Stomach smooth muscle (tissue), 2 donors: ENCODE data around the gene CHKA.

Experiments used
- H3K27ac ChIP-seq: one replicate; pipeline ENCODE4 v1.7.0; 2013; ENCODE audit warnings: mild to moderate bottlenecking, low read length, inconsistent platforms
- H3K27me3 ChIP-seq, 2 donors: one replicate each; pipeline ENCODE4 v1.7.0; 2013; ENCODE audit warnings: low read length in 2 of 2; ENCODE audit not compliant: insufficient read depth in 2 of 2, control insufficient read depth in 1 of 2
- H3K36me3 ChIP-seq, 2 donors: one replicate each; pipeline ENCODE4 v1.7.0; 2013; ENCODE audit warnings: low read length in 2 of 2; ENCODE audit not compliant: control insufficient read depth in 2 of 2, insufficient read depth in 2 of 2
- H3K4me1 ChIP-seq: one replicate; pipeline ENCODE4 v1.7.0; 2013; ENCODE audit warnings: low read length; ENCODE audit not compliant: control insufficient read depth, insufficient read depth
- H3K4me3 ChIP-seq, 2 donors: one replicate each; pipeline ENCODE4 v1.7.0; 2013; ENCODE audit warnings: low read length in 2 of 2
- H3K9ac ChIP-seq, 2 donors: one replicate each; pipeline ENCODE4 v1.7.0; 2013; ENCODE audit warnings: low read length in 2 of 2, mild to moderate bottlenecking in 1 of 2
- H3K9me3 ChIP-seq, 2 donors: one replicate each; pipeline ENCODE4 v1.7.0; 2013; ENCODE audit warnings: low read length in 2 of 2; ENCODE audit not compliant: control insufficient read depth in 2 of 2
- donor health status: healthy.
- donor health status: Pancreatic carcinoma.

The CHKA gene

GRCh38 chr11:68051191-68052136 lies 69.7 kb downstream of the CHKA start:
- H3K27ac ChIP-seq, result peak overlapping the region; percentile 6
- H3K36me3 ChIP-seq, result peaks cover 4 to 26% of the 10 kb centered on the region in 2 donors
- H3K4me3 ChIP-seq, result no peak overlapping the region
- H3K27me3 ChIP-seq, result no peaks in the 10 kb centered on the region
- no peaks in the 10 kb centered on the region for H3K4me1 ChIP-seq
- H3K9ac ChIP-seq, result no peak overlapping the region
- H3K9me3 ChIP-seq, result no peaks in the 10 kb centered on the region

GRCh38 chr11:68050371-68050841 lies 70.8 kb downstream of the CHKA start:
- H3K27ac ChIP-seq, result no peak overlapping the region
- no peak overlapping the region for H3K9ac ChIP-seq
- H3K4me3 ChIP-seq, result no peak overlapping the region
- H3K9me3 ChIP-seq, result no peaks in the 10 kb centered on the region
- no peaks in the 10 kb centered on the region for H3K4me1 ChIP-seq
- peaks cover 8 to 28% of the 10 kb centered on the region in 2 donors for H3K36me3 ChIP-seq
- no peaks in the 10 kb centered on the region for H3K27me3 ChIP-seq

DNA sequence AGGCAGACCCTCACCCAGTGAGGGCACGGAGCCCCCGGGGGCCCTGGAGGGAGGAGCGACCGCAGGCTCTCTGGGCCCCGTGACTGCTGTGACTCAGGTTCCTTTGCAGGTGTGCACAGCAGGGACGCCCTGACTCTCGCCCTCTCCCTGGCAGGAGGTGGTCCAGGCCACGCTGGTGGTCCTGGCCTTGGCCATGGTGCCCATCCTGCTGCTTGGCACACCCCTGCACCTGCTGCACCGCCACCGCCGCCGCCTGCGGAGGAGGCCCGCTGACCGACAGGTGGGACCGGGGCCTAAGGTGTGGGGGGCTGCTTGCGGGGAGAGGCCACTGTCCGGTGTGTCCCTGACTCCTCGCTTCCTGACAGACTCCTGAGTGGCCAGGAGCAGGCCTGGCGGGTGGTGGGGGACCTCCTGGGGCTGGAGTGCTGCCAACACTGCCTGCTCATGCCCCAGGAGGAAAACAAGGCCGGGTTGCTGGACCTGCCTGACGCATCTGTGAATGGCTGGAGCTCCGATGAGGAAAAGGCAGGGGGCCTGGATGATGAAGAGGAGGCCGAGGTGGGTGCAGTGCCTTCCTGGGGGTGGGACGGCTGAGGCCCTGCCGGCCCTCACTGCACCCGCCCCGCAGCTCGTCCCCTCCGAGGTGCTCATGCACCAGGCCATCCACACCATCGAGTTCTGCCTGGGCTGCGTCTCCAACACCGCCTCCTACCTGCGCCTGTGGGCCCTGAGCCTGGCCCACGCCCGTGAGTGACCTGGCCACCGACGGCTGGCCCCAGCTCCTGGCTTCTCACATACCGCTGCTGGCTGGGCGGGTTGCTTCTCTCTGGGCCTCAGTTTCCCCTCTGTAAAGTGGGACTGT lies 71.4 kb downstream of the CHKA start:
- Histone ChIP-seq H3K9me3 (no peaks in the 10 kb centered on the region), H3K36me3 (peaks cover 8 to 32% of the 10 kb centered on the region in 2 donors), H3K27me3 (no peaks in the 10 kb centered on the region), H3K4me3 (no peak overlapping the region), H3K4me1 (no peaks in the 10 kb centered on the region), H3K27ac (no peak overlapping the region), H3K9ac (no peak overlapping the region)

DNA sequence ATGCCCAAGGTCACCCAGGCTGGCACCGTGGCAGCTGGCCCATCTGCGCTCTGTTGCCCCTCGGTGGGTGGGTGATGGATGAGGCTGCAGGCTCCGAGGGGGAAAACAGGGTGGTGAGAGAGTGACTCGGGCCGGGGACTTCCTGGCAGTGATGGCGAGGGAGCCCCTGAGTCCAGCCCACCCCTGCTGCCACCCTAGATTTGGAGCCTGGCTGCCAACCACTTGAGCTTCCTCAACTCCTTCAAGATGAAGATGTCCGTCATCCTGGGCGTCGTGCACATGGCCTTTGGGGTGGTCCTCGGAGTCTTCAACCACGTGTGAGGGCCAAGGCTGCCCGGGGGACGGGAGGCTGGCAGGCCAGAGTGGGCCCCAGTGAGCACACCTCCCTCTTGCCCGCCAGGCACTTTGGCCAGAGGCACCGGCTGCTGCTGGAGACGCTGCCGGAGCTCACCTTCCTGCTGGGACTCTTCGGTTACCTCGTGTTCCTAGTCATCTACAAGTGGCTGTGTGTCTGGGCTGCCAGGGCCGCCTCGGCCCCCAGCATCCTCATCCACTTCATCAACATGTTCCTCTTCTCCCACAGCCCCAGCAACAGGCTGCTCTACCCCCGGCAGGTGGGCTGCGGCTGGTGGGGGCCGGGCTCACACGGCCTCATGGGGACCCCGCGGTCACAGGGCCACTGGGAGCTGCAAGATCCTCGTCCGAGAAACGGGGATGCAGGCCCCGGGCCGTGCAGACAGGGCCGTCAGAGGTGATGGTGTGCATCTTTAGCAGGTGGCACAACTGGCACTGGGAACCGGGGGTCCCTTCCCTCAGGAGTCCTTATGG lies 72.3 kb downstream of the CHKA start:
- H3K9me3 ChIP-seq, result no peaks in the 10 kb centered on the region
- H3K27ac ChIP-seq, result no peak overlapping the region
- no peaks in the 10 kb centered on the region for H3K27me3 ChIP-seq
- H3K4me3 ChIP-seq, result no peak overlapping the region
- H3K9ac ChIP-seq, result no peak overlapping the region
- H3K36me3 ChIP-seq, result peaks cover 8 to 34% of the 10 kb centered on the region in 2 donors
- H3K4me1 ChIP-seq, result no peaks in the 10 kb centered on the region

DNA sequence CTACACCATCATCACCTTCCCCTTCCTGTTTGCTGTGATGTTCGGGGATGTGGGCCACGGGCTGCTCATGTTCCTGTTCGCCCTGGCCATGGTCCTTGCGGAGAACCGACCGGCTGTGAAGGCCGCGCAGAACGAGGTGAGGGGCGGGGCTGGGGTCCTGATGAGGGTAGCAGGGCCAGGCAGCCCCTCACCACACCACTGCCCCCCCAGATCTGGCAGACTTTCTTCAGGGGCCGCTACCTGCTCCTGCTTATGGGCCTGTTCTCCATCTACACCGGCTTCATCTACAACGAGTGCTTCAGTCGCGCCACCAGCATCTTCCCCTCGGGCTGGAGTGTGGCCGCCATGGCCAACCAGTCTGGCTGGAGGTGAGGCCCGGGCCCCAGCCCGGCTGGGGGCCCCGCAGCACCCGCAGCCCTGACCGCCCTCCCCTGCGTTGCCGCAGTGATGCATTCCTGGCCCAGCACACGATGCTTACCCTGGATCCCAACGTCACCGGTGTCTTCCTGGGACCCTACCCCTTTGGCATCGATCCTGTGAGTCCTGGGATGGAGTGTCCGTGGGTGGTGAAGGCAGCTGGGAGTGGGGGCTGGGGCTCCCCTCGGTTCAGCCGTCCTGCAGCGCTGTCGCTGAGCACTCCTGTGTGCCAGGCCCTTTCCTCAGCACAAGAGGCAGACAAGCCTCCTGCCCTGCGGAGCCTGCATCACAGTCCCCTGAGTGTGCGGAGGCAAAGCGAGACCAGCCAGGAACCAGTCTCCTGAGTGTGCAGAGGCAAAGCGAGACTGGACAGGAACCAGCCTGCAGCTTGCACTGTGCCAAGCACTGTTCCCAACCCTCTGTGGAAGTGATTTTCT lies 73.5 kb downstream of the CHKA start:
- H3K4me3 ChIP-seq, result no peak overlapping the region
- H3K36me3 ChIP-seq, result peaks cover 8 to 31% of the 10 kb centered on the region in 2 donors
- no peaks in the 10 kb centered on the region for H3K27me3 ChIP-seq
- H3K27ac ChIP-seq, result no peak overlapping the region
- no peak overlapping the region for H3K9ac ChIP-seq
- H3K4me1 ChIP-seq, result peaks cover 3% of the 10 kb centered on the region
- H3K9me3 ChIP-seq, result no peaks in the 10 kb centered on the region

DNA sequence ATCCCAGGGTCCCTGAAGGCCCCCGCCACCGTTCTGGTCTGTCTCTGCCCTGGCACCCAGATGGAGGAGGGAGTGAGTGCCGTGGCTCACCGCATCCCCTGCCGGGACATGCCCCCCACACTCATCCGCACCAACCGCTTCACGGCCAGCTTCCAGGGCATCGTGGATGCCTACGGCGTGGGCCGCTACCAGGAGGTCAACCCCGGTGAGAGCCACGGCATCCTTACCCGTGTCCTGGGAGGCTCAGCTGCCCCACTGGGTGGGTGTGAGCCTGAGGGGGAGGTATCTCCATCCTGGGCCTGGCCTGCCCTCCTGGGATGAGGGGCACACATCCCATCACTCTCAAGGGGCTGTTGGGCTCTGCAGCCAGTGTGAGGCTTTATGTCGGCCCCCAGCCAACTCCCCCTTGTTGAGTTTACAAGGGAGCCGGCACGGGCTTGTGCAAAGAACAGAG lies 76.3 kb downstream of the CHKA start:
- peaks cover 24% of the 10 kb centered on the region for H3K4me1 ChIP-seq
- no peak overlapping the region for H3K27ac ChIP-seq
- no peak overlapping the region for H3K9ac ChIP-seq
- no peaks in the 10 kb centered on the region for H3K9me3 ChIP-seq
- H3K27me3 ChIP-seq, result no peaks in the 10 kb centered on the region
- peaks cover 5 to 23% of the 10 kb centered on the region in 2 donors for H3K36me3 ChIP-seq
- H3K4me3 ChIP-seq, result no peak overlapping the region

- Histone ChIP-seq H3K36me3 (peaks cover 5 to 20% of the 10 kb centered on the region in 2 donors), H3K9ac (no peak overlapping the region), H3K4me1 (peaks cover 30% of the 10 kb centered on the region), H3K27ac (no peak overlapping the region), H3K9me3 (no peaks in the 10 kb centered on the region), H3K27me3 (no peaks in the 10 kb centered on the region), H3K4me3 (no peak overlapping the region)
Measured at GRCh38 chr11:68044145-68044813, 76.9 kb downstream of the CHKA start.

GRCh38 chr11:68043349-68044144 lies 77.6 kb downstream of the CHKA start:
- H3K9ac ChIP-seq, result no peak overlapping the region
- H3K4me3 ChIP-seq, result no peak overlapping the region
- H3K27ac ChIP-seq, result no peak overlapping the region
- H3K4me1 ChIP-seq, result peaks cover 36% of the 10 kb centered on the region
- H3K9me3 ChIP-seq, result no peaks in the 10 kb centered on the region
- no peaks in the 10 kb centered on the region for H3K27me3 ChIP-seq
- peaks cover 5 to 19% of the 10 kb centered on the region in 2 donors for H3K36me3 ChIP-seq

DNA sequence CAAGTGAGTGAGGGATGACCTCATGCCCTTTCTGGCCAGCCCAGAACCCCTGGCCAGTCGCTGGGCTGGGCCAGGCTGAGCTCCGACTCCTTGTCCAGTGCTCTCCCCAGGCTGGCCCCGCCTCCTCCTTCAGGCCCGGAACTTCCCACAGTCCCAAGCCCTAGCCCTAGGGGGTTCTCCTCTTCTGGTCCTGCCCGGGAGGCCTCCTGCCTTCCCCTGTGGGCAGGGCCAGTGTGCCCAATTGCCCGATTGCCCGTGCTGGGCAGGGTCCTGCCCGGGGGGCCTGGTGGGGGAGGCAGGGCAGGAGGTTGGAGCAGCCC lies 78.2 kb downstream of the CHKA start:
- Histone ChIP-seq H3K27ac (no peak overlapping the region), H3K4me3 (no peak overlapping the region), H3K27me3 (no peaks in the 10 kb centered on the region), H3K9me3 (no peaks in the 10 kb centered on the region), H3K4me1 (peaks cover 42% of the 10 kb centered on the region), H3K9ac (no peak overlapping the region), H3K36me3 (peaks cover 5 to 17% of the 10 kb centered on the region in 2 donors)
